ENCODE results near the gene PRIM2. TPM values are rescaled to one million over a fixed set of nuclear protein-coding genes. Genes with fewer than 3 reads are reported as not detected.
A peak's percentile ranks its signal among the peaks of the same experiment; 100 is the strongest.
"Not testable (repeated sequence)": the region's sequence is repeated elsewhere in the genome, so short reads cannot be mapped to it uniquely, and the experiment has no call there.

PRIM2 gene
- total and polyA plus RNA-seq, 8 donors = 1.6 to 7.2 (median 3.3) TPM

DNA sequence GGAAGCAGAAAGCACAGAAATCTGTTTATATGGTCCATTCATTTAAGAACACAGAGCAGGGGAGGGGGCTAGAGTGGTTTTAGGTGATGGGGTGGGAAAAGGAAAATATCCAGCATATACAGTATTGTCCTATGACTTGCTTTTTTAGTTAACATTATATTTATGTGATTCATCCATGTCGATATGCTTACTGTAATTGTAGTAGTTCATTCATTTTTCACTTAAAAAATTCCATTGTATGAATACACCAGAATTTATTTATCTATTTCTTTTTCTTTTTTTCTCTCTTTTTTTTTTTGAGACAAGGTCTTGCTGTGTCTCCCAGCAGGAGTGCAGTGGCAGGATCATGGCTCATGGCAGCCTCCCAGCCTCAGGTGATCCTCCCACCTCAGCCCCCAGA lies 9.6 kb upstream of the PRIM2 start:
- intact Hi-C loops (cut with DNase I) = no loop called here
- no peaks in the 10 kb centered on the region for H3K36me3 ChIP-seq
- TF ChIP-seq, protein P1, sequence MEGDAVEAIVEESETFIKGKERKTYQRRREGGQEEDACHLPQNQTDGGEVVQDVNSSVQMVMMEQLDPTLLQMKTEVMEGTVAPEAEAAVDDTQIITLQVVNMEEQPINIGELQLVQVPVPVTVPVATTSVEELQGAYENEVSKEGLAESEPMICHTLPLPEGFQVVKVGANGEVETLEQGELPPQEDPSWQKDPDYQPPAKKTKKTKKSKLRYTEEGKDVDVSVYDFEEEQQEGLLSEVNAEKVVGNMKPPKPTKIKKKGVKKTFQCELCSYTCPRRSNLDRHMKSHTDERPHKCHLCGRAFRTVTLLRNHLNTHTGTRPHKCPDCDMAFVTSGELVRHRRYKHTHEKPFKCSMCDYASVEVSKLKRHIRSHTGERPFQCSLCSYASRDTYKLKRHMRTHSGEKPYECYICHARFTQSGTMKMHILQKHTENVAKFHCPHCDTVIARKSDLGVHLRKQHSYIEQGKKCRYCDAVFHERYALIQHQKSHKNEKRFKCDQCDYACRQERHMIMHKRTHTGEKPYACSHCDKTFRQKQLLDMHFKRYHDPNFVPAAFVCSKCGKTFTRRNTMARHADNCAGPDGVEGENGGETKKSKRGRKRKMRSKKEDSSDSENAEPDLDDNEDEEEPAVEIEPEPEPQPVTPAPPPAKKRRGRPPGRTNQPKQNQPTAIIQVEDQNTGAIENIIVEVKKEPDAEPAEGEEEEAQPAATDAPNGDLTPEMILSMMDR (IDR thresholded peaks at IDR 0.05) = no peak
- H3K27ac ChIP-seq = no peak overlapping the region
- no peak for FAIRE-seq
- H3K4me3 ChIP-seq = no peak overlapping the region
- no peak for ATAC-seq
- H3K9me3 ChIP-seq = no peaks in the 10 kb centered on the region
- 81 to 97% methylated on average over 1 of the region's 1 CpG for WGBS, 2 donors
- no peaks in the 10 kb centered on the region for H3K4me1 ChIP-seq
- H3K27me3 ChIP-seq = peaks cover 0 to 4% (median 0%) of the 10 kb centered on the region in 4 donors
- DNase-seq = no peak

DNA sequence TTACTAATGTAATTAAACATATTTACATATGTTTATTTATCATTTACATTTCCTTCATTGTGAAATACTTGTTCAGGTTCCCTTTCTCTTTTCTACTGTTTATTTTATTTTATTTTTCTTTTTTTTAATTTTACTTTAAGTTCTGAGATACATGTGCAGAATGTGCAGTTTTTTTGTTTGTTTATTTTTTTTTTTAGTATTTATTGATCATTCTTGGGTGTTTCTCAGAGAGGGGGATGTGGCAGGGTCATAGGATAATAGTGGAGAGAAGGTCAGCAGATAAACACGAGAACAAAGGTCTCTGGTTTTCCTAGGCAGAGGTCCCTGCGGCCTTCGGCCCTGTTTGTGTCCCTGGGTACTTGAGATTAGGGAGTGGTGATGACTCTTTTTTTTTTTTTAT lies 8.7 kb upstream of the PRIM2 start:
- H3K4me3 ChIP-seq; intact Hi-C loops (cut with DNase I); FAIRE-seq; H3K36me3 ChIP-seq; DNase-seq; H3K9me3 ChIP-seq; H3K27ac ChIP-seq; ATAC-seq; H3K27me3 ChIP-seq; H3K4me1 ChIP-seq: not testable (repeated sequence)
- 38 to 50% methylated on average over 2 of the region's 3 CpGs for WGBS, 2 donors

DNA sequence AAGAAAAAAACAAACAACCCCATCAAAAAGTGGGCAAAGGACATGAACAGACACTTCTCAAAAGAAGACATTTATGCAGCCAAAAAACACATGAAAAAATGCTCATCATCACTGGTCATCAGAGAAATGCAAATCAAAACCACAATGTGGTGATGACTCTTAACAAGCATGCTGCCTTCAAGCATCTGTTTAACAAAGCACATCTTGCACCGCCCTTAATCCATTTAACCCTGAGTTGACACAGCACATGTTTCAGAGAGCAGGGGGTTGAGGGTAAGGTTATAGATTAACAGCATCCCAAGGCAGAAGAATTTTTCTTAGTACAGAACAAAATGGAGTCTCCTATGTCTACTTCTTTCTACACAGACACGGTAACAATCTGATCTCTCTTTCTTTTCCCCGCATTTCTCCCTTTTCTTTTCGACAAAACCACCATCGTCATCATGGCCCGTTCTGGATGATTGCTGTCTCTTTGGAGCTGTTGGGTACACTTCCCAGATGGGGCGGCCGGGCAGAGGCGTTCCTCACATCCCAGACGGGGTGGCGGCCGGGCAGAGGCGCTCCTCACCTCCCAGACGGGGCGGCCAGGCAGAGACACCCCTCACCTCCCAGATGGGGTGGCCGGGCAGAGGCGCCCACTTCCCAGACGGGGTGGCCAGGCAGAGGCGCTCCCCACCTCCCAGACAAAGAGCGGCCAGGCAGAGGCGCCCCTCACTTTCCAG lies 7.2 kb upstream of the PRIM2 start:
- FAIRE-seq, H3K9me3 ChIP-seq: not testable (repeated sequence)
- WGBS, 2 donors = 86% methylated on average over 21 of the region's 21 CpGs

DNA sequence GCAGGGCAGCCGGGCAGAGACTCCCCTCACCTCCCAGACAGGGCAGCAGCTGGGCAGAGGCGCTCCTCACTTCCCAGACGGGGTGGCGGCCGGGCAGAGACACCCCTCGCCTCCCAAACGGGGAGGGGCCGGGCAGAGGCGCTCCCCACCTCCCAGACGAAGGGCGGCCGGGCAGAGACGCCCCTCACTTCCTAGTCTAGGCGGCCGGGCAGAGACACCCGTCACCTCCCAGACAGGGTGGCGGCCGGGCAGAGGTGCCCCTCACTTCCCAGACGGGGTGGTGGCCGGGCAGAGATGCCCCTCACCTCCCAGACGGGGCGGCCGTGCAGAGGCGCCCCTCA lies 6.6 kb upstream of the PRIM2 start:
- Histone ChIP-seq H3K4me1 (no peaks in the 10 kb centered on the region), H3K27ac (no peak overlapping the region), H3K4me3 (no peak overlapping the region), H3K9me3 (no peaks in the 10 kb centered on the region), H3K36me3 (no peaks in the 10 kb centered on the region), H3K27me3 (peaks cover 0 to 4% (median 0%) of the 10 kb centered on the region in 4 donors)
- DNase-seq = no peak
- no peak for ATAC-seq
- no peak for FAIRE-seq
- intact Hi-C loops (cut with DNase I) = loop anchor here in 1 of 3 donors (10.0 kb wide), 1 partner anchor 406 kb away; no protein-coding TSS in a partner anchor
- WGBS, 2 donors = 89 to 92% methylated on average over 24 of the region's 24 CpGs
- TF ChIP-seq, protein P1 (IDR thresholded peaks at IDR 0.05) = no peak

More for the DNA sequence above, 7.2 kb upstream of the PRIM2 start:
- H3K27ac ChIP-seq, ATAC-seq, H3K4me1 ChIP-seq, H3K4me3 ChIP-seq, H3K36me3 ChIP-seq, H3K27me3 ChIP-seq: not testable (repeated sequence)
- DNase-seq = peak in 1 of 6 donors; percentile 64
- intact Hi-C loops (cut with DNase I) = loop anchor here in 1 of 3 donors (10.0 kb wide), 1 partner anchor 405 kb away; no protein-coding TSS in a partner anchor

DNA sequence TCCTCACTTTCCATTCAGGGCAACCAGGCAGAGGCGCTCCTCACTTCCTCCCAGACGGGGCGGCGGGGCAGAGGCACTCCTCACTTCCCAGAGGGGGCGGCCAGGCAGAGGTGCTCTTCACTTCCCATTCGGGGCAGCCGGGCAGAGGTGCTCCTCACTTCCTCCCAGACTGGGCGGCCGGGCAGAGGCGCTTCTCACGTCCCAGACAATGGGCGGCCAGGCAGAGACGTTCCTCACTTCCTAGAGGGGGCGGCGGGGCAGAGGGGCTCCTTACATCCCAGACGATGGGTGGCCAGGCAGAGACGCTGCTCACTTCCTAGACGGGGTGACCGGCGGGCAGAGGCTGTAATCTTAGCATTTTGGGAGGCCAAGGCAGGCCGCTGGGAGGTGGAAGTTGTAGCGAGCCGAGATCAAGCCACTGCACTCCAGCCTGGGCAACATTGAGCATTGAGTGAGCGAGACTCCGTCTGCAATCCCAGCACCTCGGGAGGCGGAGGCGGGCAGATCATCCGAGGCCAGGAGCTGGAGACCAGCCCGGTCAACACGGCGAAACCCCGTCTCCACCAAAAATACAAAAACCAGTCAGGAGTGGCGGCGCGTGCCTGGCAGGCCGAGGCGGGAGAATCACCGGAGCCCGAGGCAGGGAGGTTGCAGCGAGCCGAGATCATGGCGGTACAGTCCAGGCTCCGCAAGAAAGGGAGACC lies 6.0 kb upstream of the PRIM2 start:
- WGBS, 2 donors = 85 to 91% methylated on average over 35 to 43 of the region's 44 CpGs

DNA sequence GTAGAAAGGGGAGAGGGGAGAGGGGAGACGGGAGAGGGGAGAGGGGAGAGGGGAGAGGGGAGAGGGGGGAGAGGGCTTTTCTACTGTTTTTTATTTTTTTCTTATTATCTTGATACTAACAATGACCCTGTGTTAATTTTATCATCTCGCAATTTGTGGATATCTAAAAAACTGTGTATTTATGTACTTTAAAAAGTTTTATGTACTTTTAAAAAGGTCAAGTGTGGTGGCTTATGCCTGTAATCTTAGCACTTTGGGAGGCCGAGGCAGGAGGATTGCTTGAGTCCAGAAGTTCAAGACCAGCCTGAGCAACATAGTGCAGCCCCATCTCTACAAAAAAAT lies 5.5 kb upstream of the PRIM2 start:
- Histone ChIP-seq H3K4me3 (no peak overlapping the region), H3K4me1 (peaks cover 0 to 4% (median 0%) of the 10 kb centered on the region in 3 donors), H3K27me3 (peaks cover 0 to 4% (median 0%) of the 10 kb centered on the region in 4 donors), H3K36me3 (no peaks in the 10 kb centered on the region), H3K9me3 (no peaks in the 10 kb centered on the region), H3K27ac (no peak overlapping the region)
- DNase-seq (no peak), FAIRE-seq (no peak), ATAC-seq (no peak)
- WGBS, 2 donors = 70 to 78% methylated on average over 2 of the region's 3 CpGs
- intact Hi-C loops (cut with DNase I) = loop anchor here in 1 of 3 donors (10.0 kb wide), 1 partner anchor 407 kb away; no protein-coding TSS in a partner anchor
- TF ChIP-seq, protein P1 (IDR thresholded peaks at IDR 0.05) = no peak

More for the DNA sequence above, 6.0 kb upstream of the PRIM2 start:
- not testable (repeated sequence) for H3K27ac ChIP-seq, ATAC-seq, H3K36me3 ChIP-seq, H3K27me3 ChIP-seq, H3K4me3 ChIP-seq, H3K9me3 ChIP-seq, FAIRE-seq, H3K4me1 ChIP-seq
- peak in 1 of 6 donors; percentile 68 for DNase-seq
- intact Hi-C loops (cut with DNase I) = loop anchor here in 1 of 3 donors (10.0 kb wide), 1 partner anchor 407 kb away; no protein-coding TSS in a partner anchor

Data from pancreas (tissue), 10 donors.